Fibroblast of skin of left biceps (primary cell): Measurements from ENCODE around the gene TOX4.
"Not testable (repeated sequence)": the region's sequence is repeated elsewhere in the genome, so short reads cannot be mapped to it uniquely, and the experiment has no call there.

Experiments used
- DNase-seq, 2 experiments: peaks; one replicate each; pipeline ENCODE4 v3.0.0-alpha.2; 2013; ENCODE audit warnings: low read depth in 2 of 2

Gene TOX4

DNA sequence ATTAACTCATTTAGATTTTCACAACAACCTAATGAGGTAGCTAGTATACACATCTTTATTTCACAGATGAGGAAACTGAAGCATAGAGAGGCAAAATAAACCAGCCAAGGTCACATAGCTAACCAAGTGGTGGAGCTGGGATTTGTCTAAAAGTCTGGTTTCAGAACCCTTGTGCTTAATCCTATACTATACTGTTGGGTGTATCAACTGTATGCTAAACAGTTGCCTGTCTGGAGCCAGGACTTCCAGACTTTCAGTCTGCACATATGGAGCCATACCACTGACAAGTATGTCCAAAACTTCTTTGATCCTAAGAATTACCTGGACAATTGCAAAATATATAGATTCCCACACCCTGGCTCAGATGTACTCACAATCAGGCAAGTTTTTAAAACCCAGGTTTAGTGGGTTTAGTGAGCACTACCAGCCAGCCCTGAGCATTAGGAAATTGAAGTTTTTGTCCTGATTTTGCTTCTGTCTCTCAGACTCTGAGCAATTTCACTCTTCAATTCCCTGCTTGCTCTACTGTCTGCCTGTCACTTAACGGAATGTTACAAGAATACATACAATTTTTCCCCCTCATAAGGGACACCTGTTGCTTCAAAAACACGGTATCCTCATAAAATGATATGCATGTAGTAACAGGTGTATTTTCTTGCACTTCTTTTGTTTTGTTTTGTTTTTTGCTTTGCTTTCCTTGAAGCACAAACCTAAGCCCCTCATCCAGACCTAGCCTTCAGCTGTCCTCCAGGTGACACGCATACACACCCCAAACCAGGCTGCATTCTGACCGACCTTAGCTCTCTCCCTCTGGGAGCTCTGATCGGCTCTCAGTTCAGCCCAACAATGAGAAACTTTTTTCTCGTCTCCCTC, 58.8 kb downstream of the TOX4 start:
- no peak for DNase-seq

DNA sequence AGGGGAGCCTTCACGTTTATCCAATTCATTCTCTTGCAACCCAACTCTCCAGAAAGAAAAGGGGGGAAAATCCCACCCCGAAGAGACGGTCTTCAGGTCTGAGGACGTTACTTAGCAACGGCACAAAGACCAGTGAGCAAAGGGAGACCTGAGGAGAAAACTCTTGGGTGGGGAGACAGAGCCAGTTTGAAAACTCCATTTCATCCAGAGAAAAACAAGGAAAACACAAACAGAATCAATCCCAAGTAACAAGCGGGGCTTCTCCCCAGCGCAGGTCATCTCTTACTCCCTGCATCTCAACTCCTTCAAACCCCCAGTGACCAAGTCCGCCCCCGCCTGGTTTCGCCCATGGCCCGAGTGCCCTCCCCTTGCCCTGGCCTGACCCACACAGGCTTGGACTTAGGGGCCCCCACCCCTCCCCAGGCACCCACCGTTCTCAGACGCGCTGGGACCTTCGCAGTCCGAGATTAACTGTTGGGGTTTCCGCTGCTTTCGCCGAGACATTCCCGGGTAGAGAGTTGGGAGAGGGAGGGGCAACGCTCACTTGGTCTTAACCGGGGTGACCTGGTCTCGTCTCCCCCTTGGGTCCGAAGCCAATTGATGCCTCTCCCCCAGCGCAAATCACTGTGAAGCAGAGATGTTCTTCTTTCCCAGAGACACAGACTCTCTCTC, 59.6 kb downstream of the TOX4 start:
- no peak for DNase-seq

DNA sequence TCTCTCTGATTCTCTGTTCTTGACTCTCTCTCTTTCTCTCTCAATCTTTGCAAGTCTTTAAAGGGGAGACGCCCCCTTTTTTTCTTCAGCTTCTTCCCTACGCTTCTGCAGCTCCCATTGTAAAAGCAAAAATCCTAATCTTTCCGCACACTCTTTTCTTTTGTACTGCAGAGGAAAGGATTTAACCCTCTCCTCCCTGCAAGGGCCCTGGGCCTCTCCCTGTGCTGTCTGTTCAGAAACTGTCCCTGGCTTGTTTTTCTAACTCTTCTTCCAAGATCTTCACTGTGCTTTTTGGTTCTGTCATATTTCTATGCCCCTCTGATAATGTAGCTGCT, 60.1 kb downstream of the TOX4 start:
- DNase-seq, result no peak

DNA sequence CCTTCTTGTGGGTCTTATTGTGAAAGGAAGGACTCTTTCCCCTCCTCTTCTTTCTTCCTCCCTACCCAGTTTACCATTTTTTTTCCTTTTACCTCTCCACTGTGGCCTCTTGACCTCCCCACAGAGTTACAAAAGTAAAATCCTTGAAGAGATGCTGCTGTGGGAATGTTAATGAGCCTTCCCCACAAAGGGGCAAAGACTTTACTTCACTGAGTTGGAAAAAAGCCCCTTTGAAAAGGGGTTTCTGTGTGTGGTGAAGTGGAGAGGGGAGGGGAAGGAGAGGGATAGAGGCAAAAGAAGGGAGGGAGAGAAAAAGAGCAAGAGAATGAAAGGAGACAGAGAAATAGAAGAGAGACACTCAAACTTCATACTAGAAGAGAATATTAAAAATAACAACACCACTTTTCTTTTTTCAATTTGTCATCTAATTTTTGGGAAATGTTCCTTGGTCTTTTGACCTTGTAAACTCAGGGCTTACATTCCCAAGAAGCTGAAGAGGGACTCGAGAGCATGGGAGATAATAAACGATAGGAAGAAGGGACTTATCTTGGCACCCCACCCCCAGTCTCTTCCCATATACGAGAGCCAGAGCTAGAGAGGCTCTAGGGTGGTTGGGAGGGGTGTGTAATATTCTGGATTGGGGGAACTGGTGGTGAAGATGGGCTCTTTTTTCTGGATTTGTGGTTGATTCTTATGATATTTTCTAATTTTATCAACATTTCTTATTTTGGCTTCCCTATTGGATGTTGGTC, 62.4 kb downstream of the TOX4 start:
- no peak for DNase-seq

DNA sequence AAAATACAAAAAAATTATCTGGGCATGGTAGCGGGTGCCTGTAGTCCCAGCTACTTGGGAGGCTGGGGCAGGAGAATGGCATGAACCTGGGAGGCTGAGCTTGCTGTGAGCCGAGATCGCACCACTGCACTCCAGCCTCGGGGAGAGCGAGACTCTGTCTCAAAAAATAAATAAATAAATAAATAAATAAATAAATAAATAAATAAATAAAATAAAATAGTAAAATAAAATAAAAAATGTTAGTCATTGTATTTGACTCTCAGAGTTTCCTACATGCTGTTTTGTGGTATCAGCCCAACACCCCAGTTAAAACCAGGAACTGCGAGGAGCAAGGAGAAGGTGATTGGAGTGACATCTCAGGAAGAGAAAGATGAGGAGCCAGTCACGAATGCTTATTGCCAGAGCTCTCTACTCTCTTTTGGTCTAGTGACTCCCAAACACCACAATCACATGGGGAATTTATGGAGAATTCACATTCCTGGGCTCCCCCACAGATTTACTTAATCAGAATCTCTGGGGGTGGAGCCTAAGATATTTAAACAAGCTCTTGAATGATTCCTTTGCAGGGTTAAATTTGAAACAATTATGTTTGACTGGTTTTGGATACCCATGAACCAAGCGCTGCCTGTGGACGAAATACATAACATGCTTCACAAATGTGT, 64.5 kb downstream of the TOX4 start:
- DNase-seq, result no peak

DNA sequence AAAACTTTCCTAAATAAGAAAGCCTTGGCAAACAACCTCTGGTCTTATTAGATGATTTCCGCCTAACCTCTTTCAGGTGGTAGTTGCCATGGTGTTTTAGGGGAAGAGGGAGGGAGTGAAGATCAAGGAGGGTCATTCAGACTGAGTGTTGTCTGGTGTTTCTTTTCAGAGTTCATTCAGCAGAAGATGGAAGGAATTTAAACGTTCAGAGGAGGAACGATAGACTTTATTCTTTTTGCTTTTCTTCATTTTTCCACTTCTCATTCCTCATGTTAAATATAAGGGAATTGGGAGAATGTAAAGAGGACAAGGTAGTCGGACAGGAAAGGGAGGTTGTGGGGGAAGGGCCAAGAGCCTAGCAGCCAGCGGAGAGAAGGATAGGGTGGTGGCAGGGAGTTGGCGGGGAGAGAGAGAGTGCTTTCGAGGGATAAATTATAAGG, 66.5 kb downstream of the TOX4 start:
- DNase-seq, result no peak

DNA sequence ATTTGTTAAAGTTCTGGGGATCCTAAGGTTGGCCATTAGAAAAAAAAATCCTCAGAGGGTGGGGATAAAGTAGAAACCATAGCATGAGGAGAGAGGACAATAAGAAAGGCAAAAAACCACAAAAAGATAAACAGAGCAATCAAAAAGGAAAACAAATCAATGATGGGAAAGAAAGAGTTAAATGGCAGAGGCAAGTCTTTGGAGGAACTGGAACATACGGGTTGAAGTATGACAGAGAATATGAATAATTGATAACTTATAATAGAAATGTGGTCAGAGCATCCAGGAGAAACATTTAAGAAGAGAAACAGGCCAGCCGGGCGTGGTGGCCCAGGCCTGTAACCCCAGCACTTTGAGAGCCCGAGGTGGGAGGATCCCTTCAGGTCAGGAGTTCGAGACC, 67.0 kb downstream of the TOX4 start:
- no peak for DNase-seq

DNA sequence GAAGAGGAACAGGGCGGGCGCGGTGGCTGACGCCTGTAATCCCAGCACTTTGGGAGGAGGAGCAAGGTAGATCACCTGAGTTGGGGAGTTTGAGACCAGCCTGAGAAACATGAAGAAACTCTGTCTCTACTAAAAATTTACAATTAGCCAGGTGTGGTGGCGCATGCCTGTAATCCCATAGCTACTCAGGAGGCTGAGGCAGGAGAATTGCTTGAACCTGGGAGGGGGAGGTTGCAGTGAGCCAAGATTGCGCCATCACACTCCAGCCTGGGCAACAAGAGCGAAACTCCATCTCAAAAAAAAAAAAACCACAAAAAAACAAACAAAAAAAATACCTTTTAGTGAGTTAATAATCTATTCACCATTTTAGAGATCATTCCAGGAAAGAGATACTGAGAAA, 67.6 kb downstream of the TOX4 start:
- DNase-seq, result not testable (repeated sequence)
